Stimulated activated naive CD8-positive, alpha-beta T cell treated with anti-CD3 and anti-CD28 coated beads, Interleukin-15, Interleukin-2, amounts not matched to agents 100 ng/mL and 50 ng/mL, for 24 hours (primary cell): ENCODE results near the gene CCDC172.
"Not testable (repeated sequence)": the region's sequence is repeated elsewhere in the genome, so short reads cannot be mapped to it uniquely, and the experiment has no call there.

Experiments
- H3K27ac Mint-ChIP-seq: one replicate; pipeline ENCODE4 v1.8.0; 2021; ENCODE audit warnings: mild to moderate bottlenecking, mixed read lengths
- H3K27me3 Mint-ChIP-seq: one replicate; pipeline ENCODE4 v1.8.0; 2021; ENCODE audit warnings: mixed read lengths
- H3K36me3 Mint-ChIP-seq: one replicate; pipeline ENCODE4 v1.8.0; 2021; ENCODE audit warnings: low read depth, mixed read lengths
- H3K4me1 Mint-ChIP-seq: one replicate; pipeline ENCODE4 v1.8.0; 2021; ENCODE audit warnings: low read depth, mixed read lengths
- H3K4me3 Mint-ChIP-seq: one replicate; pipeline ENCODE4 v1.8.0; 2021; ENCODE audit warnings: mild to moderate bottlenecking, mixed read lengths
- H3K9me3 Mint-ChIP-seq: one replicate; pipeline ENCODE4 v1.8.0; 2021; ENCODE audit warnings: mixed read lengths

The CCDC172 gene

GRCh38 chr10:116385311-116385710 is 61.1 kb downstream of the CCDC172 start:
- no peaks in the 10 kb centered on the region for H3K36me3 Mint-ChIP-seq
- H3K27me3 Mint-ChIP-seq: peaks cover 4% of the 10 kb centered on the region
- no peak overlapping the region for H3K27ac Mint-ChIP-seq
- H3K4me3 Mint-ChIP-seq: no peak overlapping the region
- no peaks in the 10 kb centered on the region for H3K9me3 Mint-ChIP-seq
- H3K4me1 Mint-ChIP-seq: no peaks in the 10 kb centered on the region

GRCh38 chr10:116385994-116386809 is 62.0 kb downstream of the CCDC172 start:
- Mint-ChIP-seq H3K27ac (no peak overlapping the region), H3K27me3 (peaks cover 4% of the 10 kb centered on the region), H3K9me3 (no peaks in the 10 kb centered on the region), H3K36me3 (no peaks in the 10 kb centered on the region), H3K4me1 (no peaks in the 10 kb centered on the region), H3K4me3 (no peak overlapping the region)

GRCh38 chr10:116393246-116393831 is 69.1 kb downstream of the CCDC172 start:
- not testable (repeated sequence) for H3K4me1 Mint-ChIP-seq, H3K36me3 Mint-ChIP-seq, H3K9me3 Mint-ChIP-seq, H3K4me3 Mint-ChIP-seq, H3K27ac Mint-ChIP-seq, H3K27me3 Mint-ChIP-seq

DNA sequence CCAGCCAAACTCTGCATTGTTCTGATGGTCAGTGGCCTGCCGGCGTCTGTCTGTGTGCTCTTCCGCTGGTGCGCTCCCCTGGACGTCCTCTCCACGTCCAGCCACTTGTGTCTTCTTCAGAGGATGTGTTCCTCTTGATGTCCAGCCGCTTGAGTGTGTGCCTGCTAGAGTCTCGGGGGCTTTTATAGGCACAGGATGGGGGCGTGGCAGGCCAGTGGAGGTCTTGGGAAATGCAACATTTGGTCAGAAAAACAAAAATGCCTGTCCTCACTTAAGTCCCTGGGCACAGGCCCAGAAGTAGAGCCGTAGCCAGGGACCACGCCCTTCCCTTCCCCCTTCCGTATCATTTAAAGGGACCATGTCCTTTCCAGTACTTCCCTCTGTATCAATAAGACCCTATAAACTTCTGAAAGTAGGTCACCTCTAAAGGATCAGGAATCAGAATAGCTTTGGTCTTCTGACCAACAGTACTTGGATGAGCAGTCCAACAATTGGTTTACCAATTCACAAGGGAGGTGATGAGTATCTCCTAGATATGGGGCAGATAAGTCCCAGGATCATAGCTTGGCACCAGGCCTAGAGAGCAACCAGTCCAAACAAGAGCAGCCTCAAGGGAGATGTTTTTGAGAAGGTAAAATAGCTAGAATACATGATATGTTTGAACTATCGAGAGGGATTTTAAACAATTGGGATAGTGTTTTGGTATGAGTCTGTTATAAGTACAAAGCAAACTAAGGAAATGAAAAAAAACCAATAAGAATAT is 71.2 kb downstream of the CCDC172 start:
- H3K9me3 Mint-ChIP-seq: peaks cover 4% of the 10 kb centered on the region
- no peaks in the 10 kb centered on the region for H3K36me3 Mint-ChIP-seq
- H3K27me3 Mint-ChIP-seq: peaks cover 4% of the 10 kb centered on the region
- H3K4me1 Mint-ChIP-seq: no peaks in the 10 kb centered on the region
- no peak overlapping the region for H3K27ac Mint-ChIP-seq
- no peak overlapping the region for H3K4me3 Mint-ChIP-seq

DNA sequence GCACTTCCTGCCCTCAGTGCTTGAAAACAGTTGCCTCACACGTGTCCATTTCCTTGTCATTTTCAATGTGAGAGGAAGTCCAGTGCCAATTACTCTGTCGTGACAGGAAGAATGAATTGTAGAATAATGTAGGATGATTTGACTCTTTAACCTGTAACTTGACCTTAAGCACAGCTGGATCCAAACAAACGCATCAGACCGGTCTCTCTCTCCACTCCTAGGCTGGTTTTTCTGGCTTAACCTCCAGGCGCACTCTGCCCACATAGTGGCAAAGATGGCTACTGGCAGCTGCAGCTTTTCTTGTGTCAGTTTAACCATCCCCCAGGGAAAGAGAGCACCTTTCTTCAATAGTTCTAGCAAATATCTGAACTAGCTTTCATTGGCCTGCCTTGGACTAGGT is 74.0 kb downstream of the CCDC172 start:
- Mint-ChIP-seq H3K27ac (no peak overlapping the region), H3K4me3 (no peak overlapping the region), H3K4me1 (no peaks in the 10 kb centered on the region), H3K9me3 (peaks cover 4% of the 10 kb centered on the region), H3K27me3 (peaks cover 4% of the 10 kb centered on the region), H3K36me3 (no peaks in the 10 kb centered on the region)

GRCh38 chr10:116402858-116403257 is 78.6 kb downstream of the CCDC172 start:
- Mint-ChIP-seq H3K4me1 (no peaks in the 10 kb centered on the region), H3K27me3 (no peaks in the 10 kb centered on the region), H3K4me3 (no peak overlapping the region), H3K36me3 (no peaks in the 10 kb centered on the region), H3K27ac (no peak overlapping the region), H3K9me3 (no peaks in the 10 kb centered on the region)

DNA sequence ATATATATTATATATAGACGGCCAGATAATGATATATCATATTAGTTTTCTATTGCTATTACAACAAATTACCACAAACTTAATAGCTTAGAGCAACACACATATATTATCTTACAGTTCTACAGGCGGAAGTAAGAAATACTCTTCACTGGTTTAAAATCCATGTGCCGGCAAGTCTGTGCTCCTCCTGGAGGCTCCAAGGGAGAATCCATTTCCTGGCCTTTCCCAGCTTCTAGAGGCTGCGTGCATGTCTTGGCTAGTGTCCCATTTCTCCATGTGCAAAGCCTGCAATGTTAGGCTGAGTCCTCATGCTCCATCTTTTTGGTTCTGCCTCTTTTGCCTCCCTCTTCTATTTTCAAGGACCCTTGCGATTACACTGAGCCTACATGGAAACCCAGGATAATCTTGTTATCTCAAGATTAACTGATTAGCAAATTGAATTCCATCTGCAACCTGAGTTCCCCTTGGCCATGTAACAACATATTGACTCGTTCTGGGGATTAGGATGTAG is 79.5 kb downstream of the CCDC172 start:
- H3K9me3 Mint-ChIP-seq: no peaks in the 10 kb centered on the region

GRCh38 chr10:116408719-116409118 is 84.5 kb downstream of the CCDC172 start:
- no peak overlapping the region for H3K27ac Mint-ChIP-seq
- H3K27me3 Mint-ChIP-seq: peaks cover 3% of the 10 kb centered on the region
- H3K4me1 Mint-ChIP-seq: no peaks in the 10 kb centered on the region
- H3K4me3 Mint-ChIP-seq: no peak overlapping the region
- H3K9me3 Mint-ChIP-seq: no peaks in the 10 kb centered on the region
- no peaks in the 10 kb centered on the region for H3K36me3 Mint-ChIP-seq

More for the DNA sequence above, 79.5 kb downstream of the CCDC172 start:
- H3K4me1 Mint-ChIP-seq: no peaks in the 10 kb centered on the region
- no peaks in the 10 kb centered on the region for H3K36me3 Mint-ChIP-seq
- no peaks in the 10 kb centered on the region for H3K27me3 Mint-ChIP-seq
- H3K4me3 Mint-ChIP-seq: no peak overlapping the region
- no peak overlapping the region for H3K27ac Mint-ChIP-seq

DNA sequence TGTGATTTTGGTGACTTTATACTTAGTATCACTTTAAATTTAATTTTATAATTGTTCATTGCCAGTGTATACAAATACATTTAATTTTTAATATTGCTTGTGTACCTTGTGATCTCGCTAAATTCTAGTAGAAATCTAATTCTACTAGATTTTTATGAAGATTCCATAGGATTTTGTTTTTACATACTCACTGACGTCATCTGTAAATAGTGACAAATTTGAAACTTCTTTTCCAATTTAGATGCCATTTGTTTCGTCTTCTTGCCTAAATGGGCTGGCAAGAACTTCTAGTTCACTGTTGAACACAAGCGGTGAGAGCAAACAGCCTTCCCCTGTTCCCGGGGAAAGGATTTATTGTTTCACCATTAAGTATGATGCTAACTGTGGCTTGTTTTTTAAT is 86.1 kb downstream of the CCDC172 start:
- Mint-ChIP-seq H3K27ac (no peak overlapping the region), H3K27me3 (peaks cover 3% of the 10 kb centered on the region), H3K4me3 (no peak overlapping the region), H3K4me1 (no peaks in the 10 kb centered on the region), H3K9me3 (no peaks in the 10 kb centered on the region), H3K36me3 (no peaks in the 10 kb centered on the region)

DNA sequence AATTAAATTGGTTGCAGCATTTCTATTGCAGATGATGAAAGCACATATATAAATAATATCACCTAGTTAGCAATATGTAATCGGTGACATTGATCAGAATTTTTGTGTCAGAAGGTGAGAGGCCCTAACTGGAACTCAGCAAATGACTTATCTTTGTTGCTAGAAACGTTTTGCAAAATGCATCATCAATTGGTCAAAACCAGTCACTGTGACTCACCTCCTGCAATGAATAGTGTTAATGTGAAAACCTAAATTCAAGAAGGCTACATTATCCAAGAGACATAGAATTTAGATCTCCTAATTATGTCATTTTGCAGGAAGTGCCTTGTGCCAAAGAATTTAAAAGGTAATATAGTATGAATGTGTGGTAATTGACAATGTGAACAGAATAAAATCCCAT is 93.6 kb downstream of the CCDC172 start:
- H3K4me1 Mint-ChIP-seq: no peaks in the 10 kb centered on the region
- no peak overlapping the region for H3K27ac Mint-ChIP-seq
- H3K4me3 Mint-ChIP-seq: no peak overlapping the region
- H3K27me3 Mint-ChIP-seq: peaks cover under 1% of the 10 kb centered on the region
- H3K9me3 Mint-ChIP-seq: peaks cover 6% of the 10 kb centered on the region
- no peaks in the 10 kb centered on the region for H3K36me3 Mint-ChIP-seq

DNA sequence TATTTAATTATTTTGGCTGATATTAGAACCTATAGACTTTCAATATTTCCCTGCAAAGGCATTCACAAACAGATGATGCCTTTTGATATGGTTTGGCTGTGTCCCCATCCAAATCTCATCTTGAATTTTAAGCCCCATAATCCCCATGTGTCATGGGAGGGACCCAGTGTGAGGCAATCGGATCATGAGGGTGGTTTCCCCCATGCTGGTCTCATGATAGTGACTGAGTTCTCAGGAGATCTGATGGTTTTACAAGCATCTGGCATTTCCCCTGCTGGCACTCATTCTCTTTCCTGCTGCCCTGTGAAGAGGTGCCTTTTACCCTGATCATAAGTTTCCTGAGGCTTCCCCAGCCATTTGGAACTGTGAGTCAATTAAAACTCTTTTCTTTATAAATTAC is 94.1 kb downstream of the CCDC172 start:
- Mint-ChIP-seq H3K36me3 (no peaks in the 10 kb centered on the region), H3K4me1 (no peaks in the 10 kb centered on the region), H3K9me3 (peaks cover 6% of the 10 kb centered on the region), H3K27me3 (no peaks in the 10 kb centered on the region), H3K4me3 (no peak overlapping the region), H3K27ac (no peak overlapping the region)

GRCh38 chr10:116421815-116422214 is 97.6 kb downstream of the CCDC172 start:
- H3K36me3 Mint-ChIP-seq: no peaks in the 10 kb centered on the region
- no peak overlapping the region for H3K4me3 Mint-ChIP-seq
- H3K27ac Mint-ChIP-seq: no peak overlapping the region
- H3K27me3 Mint-ChIP-seq: peaks cover 4% of the 10 kb centered on the region
- no peaks in the 10 kb centered on the region for H3K9me3 Mint-ChIP-seq
- H3K4me1 Mint-ChIP-seq: no peaks in the 10 kb centered on the region

- H3K27me3 Mint-ChIP-seq: peaks cover 4% of the 10 kb centered on the region
- no peaks in the 10 kb centered on the region for H3K36me3 Mint-ChIP-seq
- H3K27ac Mint-ChIP-seq: no peak within 1 kb of the TSS
- H3K4me1 Mint-ChIP-seq: no peaks in the 10 kb centered on the region
- H3K4me3 Mint-ChIP-seq: no peak within 1 kb of the TSS
- H3K9me3 Mint-ChIP-seq: no peaks in the 10 kb centered on the region
These were observed 103.4 kb downstream of the CCDC172 start, which contains the start of gene PNLIPRP3 for GRCh38 chr10:116427671-116428070. PNLIPRP3 (plus strand) TSS chr10:116427847; CDS start chr10:116428013, 166 bp downstream.

- no peaks in the 10 kb centered on the region for H3K9me3 Mint-ChIP-seq
- H3K4me1 Mint-ChIP-seq: no peaks in the 10 kb centered on the region
- no peaks in the 10 kb centered on the region for H3K36me3 Mint-ChIP-seq
- H3K27ac Mint-ChIP-seq: no peak overlapping the region
- no peak overlapping the region for H3K4me3 Mint-ChIP-seq
- H3K27me3 Mint-ChIP-seq: peaks cover 4% of the 10 kb centered on the region
These were observed 105.2 kb downstream of the CCDC172 start for GRCh38 chr10:116429288-116429977.
